Activated gamma-delta T cell treated with Interleukin-2 at 50 U/mL for 16 hours (primary cell): ENCODE measurements around the gene VAC14.
"Not testable (repeated sequence)": the region's sequence is repeated elsewhere in the genome, so short reads cannot be mapped to it uniquely, and the experiment has no call there.

Experiments
- DNase-seq: peaks from one replicate; pipeline ENCODE4 v3.0.0-alpha.2; 2020

Gene VAC14

GRCh38 chr16:70656712-70657263 is 144.2 kb downstream of the VAC14 start:
- no peak for DNase-seq

DNA sequence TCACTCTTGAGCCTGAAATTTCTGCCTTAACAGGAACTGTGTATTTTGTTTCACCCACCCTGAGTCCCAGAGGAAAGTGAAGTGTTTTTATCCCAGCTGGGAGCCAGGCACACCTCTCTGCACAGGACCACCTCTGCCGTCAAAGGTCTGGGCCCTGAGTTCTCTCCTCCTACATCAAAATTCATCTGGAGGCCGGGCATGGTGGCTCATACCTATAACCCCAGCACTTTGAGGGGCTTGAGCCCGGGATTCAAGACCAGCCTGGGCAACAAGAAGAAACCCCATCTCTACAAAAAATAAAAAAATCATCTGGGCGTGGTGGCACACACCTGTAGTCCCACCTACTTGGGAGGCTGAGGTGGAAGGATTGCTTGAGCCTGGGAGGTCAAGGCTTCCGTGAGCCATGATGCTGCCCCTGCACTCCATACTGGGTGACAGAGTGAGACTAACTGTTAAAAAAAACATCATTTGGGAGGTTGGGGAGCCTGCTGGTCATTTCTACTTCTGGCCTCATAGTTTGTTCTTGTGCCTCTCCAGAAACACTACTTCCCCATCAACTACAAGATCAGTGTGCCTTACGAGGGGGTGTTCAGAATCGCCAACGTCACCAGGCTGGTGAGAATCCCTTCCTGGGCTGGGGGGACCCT is 144.8 kb downstream of the VAC14 start:
- no peak for DNase-seq

DNA sequence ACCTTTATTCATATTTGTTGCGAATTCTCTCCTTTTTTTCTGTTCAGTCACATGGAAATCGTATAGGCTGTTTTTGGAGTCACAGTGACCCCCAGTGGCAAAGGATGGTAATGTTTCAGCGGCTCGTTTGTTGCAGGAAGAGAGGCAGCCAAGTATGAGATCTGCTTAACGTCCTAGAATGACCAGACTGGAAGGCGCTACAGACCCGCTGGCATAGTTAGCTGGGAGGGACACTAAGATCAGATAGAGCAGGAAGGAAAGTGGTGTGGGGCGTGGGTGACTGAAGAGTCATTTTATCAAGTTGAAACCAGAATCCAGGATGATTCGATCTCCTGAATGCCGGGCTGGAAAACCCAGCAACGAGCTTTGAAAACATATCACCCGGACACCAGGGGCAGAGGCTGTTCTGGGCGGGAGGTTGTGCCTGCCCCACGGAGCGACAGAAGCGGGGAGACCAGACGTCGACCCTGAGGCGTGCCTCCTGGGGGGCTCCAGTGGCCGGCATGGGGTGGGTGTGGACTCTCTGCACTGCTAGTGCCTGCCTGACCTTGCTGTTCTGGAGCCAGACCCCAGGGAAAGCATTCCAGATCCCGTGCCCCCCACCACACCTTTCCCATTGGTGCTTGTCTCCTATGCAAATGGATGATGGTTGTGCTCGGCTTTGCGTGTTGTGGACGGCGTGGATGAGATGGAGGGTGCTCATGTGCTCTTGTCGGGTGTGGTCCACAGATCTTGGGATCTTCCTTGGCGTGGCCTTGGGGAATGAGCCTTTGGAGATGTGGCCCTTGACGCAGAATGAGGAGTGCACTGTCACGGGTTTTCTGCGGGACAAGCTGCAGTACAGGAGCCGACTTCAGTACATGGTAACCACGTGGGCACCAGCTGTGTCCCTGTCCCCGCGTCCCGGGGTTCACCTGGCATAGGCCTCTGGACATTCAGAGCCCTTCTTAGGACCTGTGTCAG is 146.9 kb downstream of the VAC14 start:
- peak; percentile 77 for DNase-seq

DNA sequence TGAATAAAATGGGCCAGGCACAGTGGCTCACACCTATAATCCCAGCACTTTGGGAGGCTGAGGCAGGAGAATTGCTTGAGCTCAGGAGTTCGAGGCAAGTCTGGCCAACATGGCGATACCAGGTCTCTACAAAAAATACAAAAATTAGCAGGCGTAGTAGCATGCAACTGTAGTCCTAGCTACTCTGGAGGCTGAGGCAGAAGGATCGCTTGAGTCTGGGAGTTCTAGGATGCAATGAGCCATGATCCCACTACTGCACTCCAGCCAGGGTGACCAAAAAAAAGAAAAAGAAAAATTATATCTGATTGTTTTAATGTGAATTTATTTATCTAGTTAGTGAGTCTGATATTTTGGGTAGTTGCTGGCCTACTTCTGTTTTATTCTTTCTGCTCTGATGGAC is 147.6 kb downstream of the VAC14 start:
- no peak for DNase-seq

GRCh38 chr16:70652322-70652721 is 148.6 kb downstream of the VAC14 start:
- no peak for DNase-seq

- no peak for DNase-seq
Observed at GRCh38 chr16:70651524-70651923, 149.4 kb downstream of the VAC14 start.

DNA sequence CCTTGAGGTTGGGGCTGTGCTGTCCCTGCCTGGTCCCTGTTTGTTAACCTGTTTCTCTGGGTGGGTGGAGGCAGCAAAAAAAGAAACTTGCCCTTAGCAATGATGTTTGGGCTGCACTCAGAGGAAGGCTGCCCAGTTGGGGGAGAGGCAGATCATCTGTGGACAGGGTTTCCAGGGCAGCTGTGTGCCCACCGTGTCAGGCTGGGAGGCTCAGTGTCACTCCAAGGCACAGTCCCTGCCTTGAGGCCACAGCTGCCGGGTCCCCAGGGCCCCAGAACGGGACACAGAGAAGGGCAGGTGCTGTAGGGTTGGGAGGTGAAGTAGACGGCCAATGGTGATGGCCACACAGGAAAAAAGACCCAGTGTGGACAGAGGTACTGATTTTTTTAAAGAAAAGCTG is 150.7 kb downstream of the VAC14 start:
- no peak for DNase-seq

DNA sequence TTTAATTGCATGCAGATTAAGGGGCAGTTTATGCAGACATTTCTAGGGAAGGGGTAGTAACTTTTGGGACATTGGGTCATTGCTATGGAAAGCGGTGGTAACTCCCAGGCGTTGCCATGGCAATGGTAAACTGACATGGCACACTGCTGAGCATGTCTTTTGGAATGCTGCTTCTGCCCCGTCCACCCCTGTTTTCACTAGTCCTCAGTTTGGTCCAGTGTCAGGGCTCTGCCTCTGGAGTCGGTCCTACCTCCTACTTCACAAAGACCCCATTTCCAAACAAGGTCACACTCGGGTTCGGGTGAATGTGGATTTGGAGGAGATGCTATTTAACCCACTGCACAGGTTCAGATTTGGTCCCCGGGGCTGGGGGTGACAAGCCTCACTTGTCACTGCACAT is 151.7 kb downstream of the VAC14 start:
- DNase-seq = no peak

DNA sequence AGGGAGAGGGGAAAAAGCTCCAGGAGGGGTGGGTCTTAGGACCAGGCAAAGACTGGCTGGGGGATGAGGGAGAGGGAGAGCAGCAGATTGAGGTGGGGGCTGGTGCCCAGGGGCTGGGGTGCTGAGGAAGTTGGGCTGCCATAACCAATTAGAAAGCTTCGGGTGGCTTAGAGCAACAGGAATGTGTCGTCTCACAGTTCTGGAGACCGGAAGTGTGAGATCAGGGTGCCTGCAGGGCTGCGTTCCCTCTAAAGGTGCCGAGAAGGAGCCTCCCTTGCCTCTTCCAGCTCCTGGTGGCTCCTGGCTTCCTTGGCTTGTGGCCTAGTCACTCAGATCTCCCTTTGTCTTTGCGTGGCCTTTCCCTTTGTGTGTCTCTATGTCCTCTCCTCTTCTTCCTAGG is 152.4 kb downstream of the VAC14 start:
- DNase-seq = no peak

DNA sequence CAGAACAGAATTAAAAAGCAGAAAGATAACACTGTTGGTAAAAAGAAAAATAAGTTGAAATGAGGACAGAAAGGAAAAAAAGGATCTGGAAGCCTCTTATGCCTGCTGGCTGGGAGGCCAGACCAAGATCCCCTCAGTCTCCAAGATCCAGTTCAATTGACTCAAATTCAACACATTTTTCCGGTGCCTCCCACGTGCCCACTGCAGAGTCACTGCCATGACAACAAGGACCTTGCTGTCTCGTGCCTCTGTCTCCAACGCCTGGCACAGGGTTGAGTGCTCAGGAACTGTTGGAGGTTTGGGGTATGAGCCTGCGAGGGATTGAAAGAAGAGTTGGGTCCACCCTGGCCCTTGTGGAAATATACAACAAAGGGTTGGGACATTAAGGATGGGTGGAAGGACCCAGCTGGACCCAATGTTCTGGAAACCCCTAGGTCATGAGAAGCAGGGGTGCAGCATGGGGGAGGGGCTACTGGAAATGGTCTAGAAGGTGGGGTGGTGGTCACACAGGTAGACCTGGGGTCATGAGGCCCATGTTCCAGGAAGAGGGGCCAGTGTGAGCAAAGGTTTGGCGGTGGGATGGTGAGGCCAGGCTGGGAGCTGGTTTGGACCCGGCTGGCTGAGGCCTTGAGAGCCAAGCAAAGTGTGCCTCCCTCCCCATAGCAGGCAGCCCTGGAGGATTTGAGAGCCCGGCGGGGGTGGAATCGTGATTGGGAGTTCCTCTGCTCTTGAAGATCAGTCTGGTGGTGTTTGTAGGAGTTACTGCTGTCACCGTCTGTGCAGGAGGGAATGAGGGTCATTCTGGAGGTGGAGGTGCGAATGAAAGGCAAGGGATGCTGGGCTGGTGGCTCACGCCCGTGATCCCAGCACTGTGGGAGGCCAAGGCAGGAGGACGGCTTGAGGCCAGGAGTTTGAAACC is 153.3 kb downstream of the VAC14 start:
- DNase-seq = no peak

GRCh38 chr16:70646260-70647241 is 154.4 kb downstream of the VAC14 start, which contains the start of gene IL34:
Gene IL34 (plus strand): TSS chr16:70646559. CDS start chr16:70646948, 389 bp downstream.
- DNase-seq = no peak

GRCh38 chr16:70644763-70645597 is 156.0 kb downstream of the VAC14 start:
- DNase-seq = no peak

GRCh38 chr16:70643264-70643663 is 157.7 kb downstream of the VAC14 start:
- not testable (repeated sequence) for DNase-seq

- DNase-seq = no peak
Observed at GRCh38 chr16:70642633-70643032, 158.3 kb downstream of the VAC14 start.

DNA sequence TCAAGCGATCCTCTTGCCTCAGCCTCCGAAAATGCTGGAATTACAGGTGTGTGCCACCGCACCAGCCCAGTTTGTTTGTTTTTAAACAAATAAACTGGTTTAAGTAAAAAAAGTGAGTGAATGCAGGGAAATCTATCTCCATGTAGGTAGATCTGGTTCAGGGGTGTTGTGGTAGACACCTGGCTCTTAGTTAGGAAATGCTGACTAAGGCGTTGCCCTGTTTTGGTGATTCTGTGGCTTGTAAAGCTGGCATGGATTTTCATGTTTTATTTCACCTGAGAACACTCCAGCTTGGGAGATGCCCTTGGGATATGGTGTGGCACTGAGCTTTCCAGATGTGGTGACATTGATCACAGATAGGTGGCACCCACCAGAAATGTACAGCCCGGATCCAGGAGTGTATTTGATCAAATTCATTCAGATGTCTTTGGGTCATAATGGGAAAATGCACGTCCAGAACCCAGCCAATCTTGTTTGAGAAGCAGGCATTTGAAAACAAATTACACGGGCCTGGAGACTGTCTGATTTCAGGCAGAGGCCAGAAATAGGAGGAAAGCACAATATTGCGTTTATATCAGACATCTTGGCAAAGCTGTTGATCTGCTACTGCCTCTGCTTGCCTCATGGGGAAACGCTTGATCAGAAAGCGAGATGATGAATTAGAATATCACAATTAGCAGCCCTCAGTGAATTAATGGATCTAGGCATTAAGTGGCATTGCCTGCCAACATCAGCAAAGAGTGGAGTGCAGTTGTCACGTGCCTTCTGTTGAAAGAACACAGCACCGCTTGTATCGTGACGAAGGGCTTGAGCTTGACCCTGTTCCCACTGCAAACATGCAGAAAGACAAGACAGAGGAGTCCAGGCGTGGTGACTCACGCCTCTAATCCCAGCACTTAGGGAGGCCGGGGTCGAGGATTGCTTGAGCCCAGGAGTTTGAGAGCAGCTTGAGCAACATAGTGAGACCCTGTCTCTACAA is 161.9 kb downstream of the VAC14 start:
- no peak for DNase-seq
